DMS79 (cell line): ENCODE measurements around the gene IQCK.
"Not testable (repeated sequence)": the region's sequence is repeated elsewhere in the genome, so short reads cannot be mapped to it uniquely, and the experiment has no call there.

Experiments
- DNase-seq: peaks from one replicate; lab custom pipeline; 2025; lab: John Stamatoyannopoulos, UW

The IQCK gene

DNA sequence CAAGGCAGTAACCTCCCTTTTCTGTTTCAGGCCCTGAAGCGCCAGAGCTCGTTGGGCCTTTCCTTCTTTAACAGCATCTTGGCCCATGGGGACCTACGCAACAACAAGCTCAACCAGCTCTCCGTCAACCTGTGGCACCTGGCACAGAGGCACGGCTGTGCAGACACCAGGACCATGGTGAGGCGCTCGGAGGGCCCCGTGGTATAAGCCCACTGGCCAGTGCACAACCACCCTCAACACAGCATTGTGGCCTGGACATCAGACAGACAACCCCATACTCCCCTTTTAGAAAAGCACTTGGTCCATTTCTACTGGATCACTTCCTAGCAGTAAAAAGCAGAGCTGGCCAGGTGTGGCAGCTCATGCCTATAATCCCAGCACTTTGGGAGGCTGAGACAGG is 18.6 kb upstream of the IQCK start:
- DNase-seq = no peak

DNA sequence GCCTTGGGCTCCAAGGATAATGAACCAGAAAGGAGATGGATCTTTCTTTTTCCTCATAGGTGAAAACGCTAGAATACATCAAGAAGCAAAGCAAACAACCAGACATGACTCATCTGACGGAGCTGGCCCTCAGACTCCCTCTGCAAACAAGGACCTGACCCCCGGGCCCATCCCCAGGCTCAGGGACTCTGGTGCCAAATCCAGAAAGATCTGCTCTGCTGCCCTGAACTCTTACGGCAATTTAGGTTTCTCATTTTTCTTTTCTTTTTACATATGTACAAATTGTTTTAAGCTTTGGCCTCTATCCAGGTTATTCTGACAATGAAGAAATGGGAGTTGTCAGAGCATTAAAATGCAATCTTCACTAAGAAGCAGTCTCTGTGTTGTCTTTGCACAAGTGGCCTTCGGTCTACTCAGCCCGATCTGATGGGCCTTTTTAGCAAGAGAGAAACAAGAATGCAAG is 17.7 kb upstream of the IQCK start:
- no peak for DNase-seq

DNA sequence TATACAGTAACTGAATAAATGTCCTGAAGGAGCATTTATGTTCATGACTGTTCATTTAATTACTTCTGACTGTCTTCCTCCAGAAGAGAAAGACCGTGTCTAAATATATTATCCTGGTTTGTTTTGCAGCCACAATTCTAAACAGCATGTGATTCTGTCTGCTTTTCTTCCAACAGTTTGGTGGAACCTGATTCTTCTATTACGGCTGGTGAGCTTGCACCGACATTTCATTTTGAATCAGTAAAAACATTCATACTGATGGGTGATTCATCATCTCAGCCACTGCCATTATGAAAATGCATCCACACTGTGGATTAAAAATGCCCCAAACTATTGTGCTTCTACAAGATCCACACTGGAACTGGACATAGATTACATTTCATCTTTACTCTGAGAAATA is 17.0 kb upstream of the IQCK start:
- DNase-seq = no peak

DNA sequence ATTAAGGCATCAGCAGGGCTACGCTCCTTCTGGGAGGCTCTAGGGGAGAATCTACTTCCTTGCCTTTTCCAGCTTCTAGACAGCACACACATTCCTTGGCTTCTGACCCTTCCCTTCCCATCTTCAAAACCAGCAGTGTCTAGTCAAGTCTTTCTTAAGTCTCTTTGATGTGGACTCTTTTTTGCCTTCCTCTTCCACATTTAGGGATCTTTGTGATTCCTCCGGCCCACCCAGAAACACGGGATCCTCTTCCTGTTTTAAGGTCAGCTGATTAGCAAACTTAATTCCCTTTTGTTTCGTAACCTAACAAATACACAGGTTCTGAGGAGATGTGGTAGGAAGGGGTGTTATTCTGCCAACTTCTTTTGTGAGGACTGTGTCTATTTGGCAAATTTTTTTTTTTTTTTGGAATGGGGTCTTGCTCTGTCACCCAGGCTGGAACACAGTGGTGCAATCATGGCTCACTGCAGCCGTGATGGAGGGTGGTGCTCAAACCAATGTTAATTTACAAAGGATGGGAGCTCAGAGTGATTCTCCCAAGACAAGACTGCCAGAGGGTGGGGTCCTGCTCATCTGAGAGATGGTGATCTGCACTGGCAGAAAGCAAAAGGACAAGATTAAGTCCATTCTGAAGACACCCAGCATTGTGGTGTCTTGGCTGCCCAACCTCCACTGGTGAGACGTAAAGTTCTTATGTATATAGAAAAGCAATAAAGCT is 14.7 kb upstream of the IQCK start:
- DNase-seq = no peak

DNA sequence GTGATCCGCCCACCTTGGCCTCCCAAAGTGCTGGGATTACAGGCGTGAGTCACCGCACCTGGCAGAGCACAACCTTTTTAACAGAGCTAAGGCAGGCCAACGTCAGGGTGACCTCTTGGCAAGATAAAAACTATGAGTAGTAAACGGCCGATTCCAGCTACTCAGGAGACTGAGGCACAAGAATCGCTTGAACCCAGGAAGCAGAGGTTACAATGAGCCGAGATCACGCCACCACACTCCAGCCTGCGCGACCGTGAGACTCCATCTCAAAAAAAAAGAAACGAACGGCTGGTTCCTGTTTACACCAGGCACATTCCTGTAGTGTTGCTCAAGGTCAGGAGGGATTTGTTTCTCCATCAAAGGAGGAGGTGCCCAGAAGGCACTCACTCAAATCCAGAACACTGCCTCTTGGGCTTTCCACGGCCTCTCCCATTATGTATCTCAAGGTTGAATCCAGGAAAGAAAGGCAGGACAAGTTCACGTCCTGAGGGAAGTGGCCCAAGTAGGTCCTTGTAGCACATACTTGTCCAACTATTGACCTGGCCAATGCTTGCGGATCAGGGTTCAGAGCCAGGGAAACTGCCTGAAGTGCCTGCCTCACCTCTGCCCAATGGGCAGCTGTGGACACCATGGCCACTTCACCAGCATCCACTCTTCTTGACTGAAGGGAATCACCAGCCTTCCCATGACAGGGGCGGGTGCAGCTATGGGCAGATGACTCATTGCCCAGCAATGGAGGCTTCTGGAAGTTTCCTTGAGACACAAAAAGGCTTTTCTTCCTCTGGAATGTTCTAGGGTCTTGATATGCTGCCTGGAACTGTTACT is 13.5 kb upstream of the IQCK start:
- no peak for DNase-seq

- DNase-seq = no peak
Observed at GRCh38 chr16:19705146-19705501, 12.9 kb upstream of the IQCK start.

GRCh38 chr16:19705843-19706242 is 12.2 kb upstream of the IQCK start:
- DNase-seq = no peak

DNA sequence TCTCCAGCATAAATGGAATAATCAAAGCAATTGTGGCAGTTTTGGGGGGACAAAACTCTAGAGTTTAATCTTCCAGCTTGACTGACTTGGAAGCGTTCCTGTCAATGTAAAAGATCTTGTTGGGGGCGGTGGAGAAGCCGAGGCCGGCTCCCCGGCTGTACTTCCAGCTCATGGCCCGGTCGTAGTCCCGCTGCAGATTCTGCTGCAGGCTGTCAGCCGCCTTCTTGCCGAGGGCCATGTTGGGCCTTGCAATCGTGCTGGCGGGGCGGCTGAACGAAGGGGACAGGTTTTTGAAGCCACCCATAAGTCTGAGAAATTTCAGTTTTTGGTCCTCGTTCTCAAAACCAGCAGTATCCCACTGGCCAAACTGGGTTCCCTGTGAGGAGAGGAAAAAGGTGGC is 11.2 kb upstream of the IQCK start:
- DNase-seq = no peak

GRCh38 chr16:19707569-19708295 is 10.3 kb upstream of the IQCK start:
- no peak for DNase-seq

DNA sequence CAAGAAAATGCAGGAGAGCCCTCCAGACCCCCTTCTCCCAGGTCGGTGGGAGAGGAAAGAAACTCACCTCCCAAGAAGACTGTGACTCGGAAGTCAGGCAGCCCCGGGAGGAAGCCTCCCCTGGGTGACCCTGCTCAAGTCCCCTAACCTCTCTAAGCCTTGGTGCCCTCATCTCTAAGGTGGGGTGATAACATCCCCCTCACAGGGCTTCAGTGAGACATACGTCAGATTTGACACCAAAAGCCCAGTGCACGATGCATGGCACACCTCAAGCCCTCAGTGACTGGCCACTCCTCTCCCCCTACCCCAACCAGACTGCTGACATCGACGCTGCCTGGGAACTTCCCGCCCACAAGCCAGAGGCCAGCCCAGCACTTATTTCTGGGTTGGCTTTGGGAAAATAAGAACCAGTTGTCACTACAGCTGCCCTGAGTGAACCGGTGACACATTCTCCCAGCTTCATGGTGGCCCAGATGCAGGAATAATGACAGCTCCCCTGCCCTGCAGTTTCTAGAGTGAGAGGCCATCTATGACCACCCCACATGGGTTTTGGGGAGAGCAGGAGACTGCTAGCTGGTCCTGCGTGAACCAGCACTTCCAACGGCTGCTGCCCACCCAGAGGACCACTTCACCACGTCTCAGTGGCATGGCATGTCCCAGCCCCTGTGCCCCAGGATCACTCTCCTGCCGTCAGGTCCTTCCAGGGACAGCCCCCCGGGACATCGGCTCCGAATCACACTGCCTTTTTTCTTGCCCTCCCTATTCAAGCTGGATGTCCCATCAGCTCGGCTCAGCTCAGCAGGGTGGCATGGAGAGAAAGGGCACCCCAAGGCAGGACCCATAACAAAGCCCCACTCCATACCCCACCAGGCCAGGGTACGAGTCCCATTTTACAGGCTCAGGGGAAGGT is 9.5 kb upstream of the IQCK start:
- no peak for DNase-seq

DNA sequence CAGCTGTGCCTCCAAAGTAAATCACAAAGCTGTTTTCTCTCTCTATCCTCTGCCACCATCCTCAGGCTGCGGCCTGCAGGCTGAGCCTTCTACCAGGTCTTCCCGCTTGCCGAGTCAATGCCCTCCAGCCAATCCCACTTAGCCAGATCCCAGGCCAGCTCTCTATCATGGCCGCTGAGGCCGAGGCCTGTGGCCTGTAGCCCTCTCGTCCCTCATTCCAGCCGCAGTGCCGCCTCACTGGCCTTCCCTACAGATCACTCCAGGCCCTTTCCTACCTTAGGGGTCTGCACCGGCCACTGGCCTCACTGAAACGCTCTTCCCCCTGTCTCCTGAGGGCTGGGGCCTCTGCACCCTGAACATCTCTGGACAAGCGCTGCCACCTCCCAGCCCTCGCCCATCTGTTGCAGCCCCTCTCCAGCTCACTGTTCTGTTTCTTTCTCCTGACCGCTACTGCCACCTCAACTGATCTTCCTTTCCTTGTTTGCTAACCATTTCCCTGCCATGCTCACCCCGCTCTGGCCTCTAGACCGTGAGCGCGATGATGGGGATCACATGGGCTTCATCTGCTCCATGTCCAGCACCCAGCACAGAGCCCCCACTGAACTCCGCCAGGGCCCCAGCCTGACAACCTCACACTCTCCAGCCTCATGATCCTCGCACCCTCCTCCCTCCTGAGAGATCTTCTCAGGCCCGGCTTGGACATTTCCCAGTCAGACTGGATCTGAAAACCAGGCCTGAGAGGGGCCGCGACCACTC is 8.5 kb upstream of the IQCK start:
- DNase-seq = no peak

GRCh38 chr16:19710191-19710908 is 7.7 kb upstream of the IQCK start:
- no peak for DNase-seq

DNA sequence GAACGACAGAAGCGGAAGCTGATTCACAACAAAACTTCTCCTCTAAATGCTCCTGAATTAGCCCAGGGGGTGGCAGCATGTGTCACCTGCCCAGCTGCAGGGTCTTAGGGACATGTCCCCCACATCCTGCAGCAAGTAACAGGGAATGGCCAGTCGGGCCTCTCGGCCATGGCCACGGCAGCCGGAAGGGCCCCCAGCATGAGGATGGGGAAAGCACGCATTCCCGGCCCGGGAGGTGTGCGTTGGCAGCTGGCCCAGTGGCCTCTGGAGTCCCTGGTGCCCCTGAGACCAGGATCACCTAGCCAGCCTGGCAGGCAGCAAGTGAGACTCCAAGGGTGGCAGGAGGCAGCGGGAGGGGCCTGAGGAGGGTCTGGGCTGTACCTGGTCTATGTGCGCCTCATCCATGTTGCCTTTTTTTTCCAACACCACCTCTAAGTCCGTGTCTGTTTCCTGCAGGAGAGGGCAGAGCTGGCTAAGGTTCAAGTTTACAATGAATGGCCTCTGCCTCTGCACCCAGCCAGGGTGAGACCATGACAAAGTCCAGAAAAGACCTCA is 7.0 kb upstream of the IQCK start:
- DNase-seq = no peak

- DNase-seq = no peak
Observed at GRCh38 chr16:19711643-19712042, 6.4 kb upstream of the IQCK start.

DNA sequence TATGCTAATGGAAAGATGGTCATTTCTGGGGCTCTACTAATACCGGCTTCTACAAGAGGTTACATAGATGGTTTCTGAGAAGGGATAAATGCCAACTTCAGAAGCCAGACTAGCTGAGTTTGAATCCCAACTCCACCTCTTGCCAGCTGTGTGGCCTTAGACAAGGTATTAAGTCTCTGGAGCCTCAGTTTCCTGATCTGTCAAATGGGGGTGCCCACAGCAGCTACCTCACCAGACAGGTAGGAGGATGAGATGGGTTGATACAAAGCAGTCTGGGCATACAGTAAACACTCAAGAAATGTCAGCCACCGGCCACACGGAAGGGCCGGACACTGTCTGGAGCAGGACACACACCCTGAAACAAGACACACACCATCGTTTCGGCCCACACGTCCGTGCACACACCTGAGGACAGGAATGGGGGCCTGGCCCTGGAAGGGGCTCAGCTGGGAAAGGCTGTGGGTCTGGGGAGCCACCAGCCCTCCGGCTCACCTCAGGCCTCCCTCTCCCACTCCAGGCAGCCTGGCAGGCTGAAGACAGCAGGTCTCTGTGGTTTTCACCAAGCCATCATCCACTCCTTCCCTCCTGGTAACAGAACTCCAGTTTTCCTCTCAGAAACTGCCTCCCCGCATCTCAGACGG is 5.5 kb upstream of the IQCK start:
- no peak for DNase-seq

GRCh38 chr16:19713697-19714096 is 4.4 kb upstream of the IQCK start:
- no peak for DNase-seq

DNA sequence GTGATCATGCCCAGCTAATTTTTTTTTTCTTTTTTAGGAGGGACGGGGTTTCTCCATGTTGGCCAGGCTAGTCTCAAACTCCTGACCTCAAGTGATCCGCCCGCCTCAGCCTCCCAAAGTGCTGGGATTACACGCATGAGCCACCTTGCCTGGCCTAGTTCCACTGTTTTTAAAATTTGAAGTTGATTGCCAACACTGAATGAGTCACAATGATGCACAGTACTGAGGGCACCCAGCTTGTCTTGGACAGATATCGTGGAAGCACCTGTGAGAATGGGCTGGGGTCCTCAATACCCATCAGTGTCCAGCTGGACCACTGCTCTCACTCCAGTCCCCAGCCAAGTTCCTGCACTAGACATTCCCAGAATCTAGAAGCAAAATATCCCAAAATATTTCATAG is 2.5 kb upstream of the IQCK start:
- no peak for DNase-seq

- DNase-seq = no peak
Observed at GRCh38 chr16:19716183-19716582, 1.9 kb upstream of the IQCK start.

DNA sequence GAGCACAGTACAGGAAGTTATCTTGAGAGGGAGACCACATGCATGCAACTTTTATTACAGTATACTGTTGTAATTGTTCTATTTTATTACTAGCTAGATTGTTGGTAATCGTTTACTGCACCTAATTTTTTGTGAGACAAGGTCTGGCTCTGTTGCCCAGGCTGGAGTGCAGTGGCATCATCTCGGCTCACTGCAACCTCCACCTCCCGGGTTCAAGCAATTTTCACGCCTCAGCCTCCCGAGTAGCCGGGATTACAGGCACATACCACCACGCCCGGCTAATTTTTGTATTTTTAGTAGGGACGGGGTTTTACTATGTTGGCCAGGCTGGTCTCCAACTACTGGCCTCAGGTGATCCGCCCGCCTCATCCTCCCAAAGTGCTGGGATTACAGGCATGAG is 1.3 kb upstream of the IQCK start:
- DNase-seq = not testable (repeated sequence)

DNA sequence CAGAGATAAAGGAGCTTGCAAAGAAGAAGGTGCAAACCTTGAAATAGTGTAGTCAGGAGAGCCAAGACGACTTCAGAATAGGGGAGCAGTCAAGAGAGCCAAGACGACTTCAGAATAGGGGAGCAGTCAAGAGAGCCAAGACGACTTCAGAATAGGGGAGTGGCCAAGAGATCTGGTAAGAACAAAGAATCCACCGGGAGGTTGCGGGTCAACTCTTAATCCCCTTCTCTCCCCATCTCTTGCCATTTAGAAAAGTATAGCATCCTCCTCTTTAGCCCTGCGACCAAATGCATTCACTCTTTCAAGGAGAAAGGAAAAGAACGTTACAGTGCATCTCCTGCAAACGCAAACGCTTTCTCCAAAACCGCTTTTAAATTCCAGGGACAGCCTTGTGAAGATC is 757 bp upstream of the IQCK start:
- DNase-seq = no peak
